ENCODE results near the gene CHD2.

GRCh38 chr15:93035953-93036810, 136.1 kb downstream of the CHD2 start:
- TF ChIP-seq CTCF (IDR thresholded peaks at IDR 0.05; ENCODE audit: low read length) (peak; percentile 72), EZH2 (IDR thresholded peaks at IDR 0.05; ENCODE audit: borderline replicate concordance, low read length) (no peak)

Data from OCI-LY1 (cell line).